WERI-Rb-1 (cell line): ENCODE measurements around the gene ANOS1.
"Not testable (repeated sequence)": the region's sequence is repeated elsewhere in the genome, so short reads cannot be mapped to it uniquely, and the experiment has no call there.

ENCODE experiments used
- DNase-seq: peaks from one replicate; pipeline ENCODE4 v3.0.0-alpha.2; 2020
- H3K27ac ChIP-seq: fragments of 250-450 bp; sonication (Bioruptor Pico); 2 replicates; pipeline ENCODE4 v1.5.1; 2020; ENCODE audit warnings: mild to moderate bottlenecking, moderate library complexity
- H3K27me3 ChIP-seq: fragments of 250-450 bp; sonication (Bioruptor Pico); 2 replicates; pipeline ENCODE4 v1.5.1; 2021; ENCODE audit warnings: mild to moderate bottlenecking, low read depth, moderate library complexity; ENCODE audit not compliant: insufficient read depth, severe bottlenecking
- H3K36me3 ChIP-seq: fragments of 250-450 bp; sonication (Bioruptor Pico); 2 replicates; pipeline ENCODE4 v1.5.1; 2020; ENCODE audit warnings: mild to moderate bottlenecking, moderate library complexity
- H3K4me3 ChIP-seq: 2 replicates; pipeline ENCODE4 v1.5.1; 2011; ENCODE audit warnings: low read depth, mild to moderate bottlenecking, control low read depth, low read length
- H3K9me3 ChIP-seq: fragments of 250-450 bp; sonication (Bioruptor Pico); 2 replicates; pipeline ENCODE4 v1.5.1; 2021; ENCODE audit warnings: mild to moderate bottlenecking, moderate library complexity; ENCODE audit not compliant: severe bottlenecking
- CTCF ChIP-seq: IDR thresholded peaks from 2 replicates; pipeline ENCODE4 v1.5.1; 2011; ENCODE audit warnings: low read depth, mild to moderate bottlenecking, control low read depth, inconsistent platforms, low read length

Gene ANOS1

GRCh38 chrX:8500203-8500602 is 231.7 kb downstream of the ANOS1 start:
- TF ChIP-seq CTCF, result no peak
- Histone ChIP-seq H3K4me3 (no peak overlapping the region), H3K9me3 (no peaks in the 10 kb centered on the region), H3K27me3 (no peaks in the 10 kb centered on the region), H3K36me3 (no peaks in the 10 kb centered on the region), H3K27ac (no peak overlapping the region)
- no peak for DNase-seq

GRCh38 chrX:8495036-8495435 is 236.9 kb downstream of the ANOS1 start:
- H3K36me3 ChIP-seq, H3K27ac ChIP-seq, DNase-seq, H3K9me3 ChIP-seq, H3K4me3 ChIP-seq, H3K27me3 ChIP-seq: not testable (repeated sequence)

GRCh38 chrX:8484360-8484949 is 247.5 kb downstream of the ANOS1 start:
- Histone ChIP-seq H3K9me3 (no peaks in the 10 kb centered on the region), H3K4me3 (no peak overlapping the region), H3K27ac (no peak overlapping the region), H3K27me3 (no peaks in the 10 kb centered on the region), H3K36me3 (no peaks in the 10 kb centered on the region)
- DNase-seq, result no peak
- TF ChIP-seq CTCF, result no peak
